Middle frontal gyrus (tissue), 1 donor: ENCODE measurements around the gene CFAP299.

Experiments used
- DNase-seq: peaks from one replicate; pipeline ENCODE4 v3.0.0-alpha.2; 2015; ENCODE audit warnings: low spot score; ENCODE audit errors: extremely low spot score

Gene CFAP299

GRCh38 chr4:80495865-80496264 lies 160.3 kb downstream of the CFAP299 start:
- DNase-seq = no peak

DNA sequence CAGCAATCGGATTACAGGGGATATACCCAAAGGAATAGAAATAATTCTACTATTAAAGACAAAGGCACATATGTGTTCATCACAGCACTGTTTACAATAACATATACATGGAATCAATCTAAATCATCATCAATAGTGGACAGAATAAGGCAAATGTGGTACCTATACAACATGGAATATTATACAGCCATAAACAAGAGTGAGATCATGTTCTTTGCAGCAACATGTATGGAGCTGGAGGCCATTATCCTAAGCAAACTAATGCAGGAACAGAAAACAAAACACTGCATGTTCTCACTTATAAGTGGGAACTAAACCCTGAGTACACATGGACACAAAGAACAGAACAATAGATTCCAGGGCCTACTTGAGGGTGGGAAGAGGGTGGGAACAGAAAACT lies 163.2 kb downstream of the CFAP299 start:
- DNase-seq = no peak

DNA sequence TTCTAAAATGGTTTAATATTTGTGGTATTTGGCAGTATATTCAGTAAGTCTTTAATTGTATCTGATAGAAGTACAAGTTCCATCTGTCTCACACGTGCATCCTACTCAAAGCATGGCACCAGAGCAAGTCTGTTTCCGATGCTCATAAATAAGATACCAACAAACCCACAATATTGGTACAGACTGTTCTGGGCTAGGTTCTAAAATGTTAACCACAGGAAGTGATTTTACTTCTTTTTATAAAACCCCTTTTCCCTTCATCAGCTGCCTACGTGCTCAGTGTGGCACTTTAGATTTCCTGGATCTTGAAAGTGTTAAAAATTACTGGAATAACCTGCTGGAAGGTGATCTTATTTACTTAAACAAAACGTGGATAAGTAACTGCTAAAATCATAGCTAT lies 165.1 kb downstream of the CFAP299 start:
- no peak for DNase-seq

DNA sequence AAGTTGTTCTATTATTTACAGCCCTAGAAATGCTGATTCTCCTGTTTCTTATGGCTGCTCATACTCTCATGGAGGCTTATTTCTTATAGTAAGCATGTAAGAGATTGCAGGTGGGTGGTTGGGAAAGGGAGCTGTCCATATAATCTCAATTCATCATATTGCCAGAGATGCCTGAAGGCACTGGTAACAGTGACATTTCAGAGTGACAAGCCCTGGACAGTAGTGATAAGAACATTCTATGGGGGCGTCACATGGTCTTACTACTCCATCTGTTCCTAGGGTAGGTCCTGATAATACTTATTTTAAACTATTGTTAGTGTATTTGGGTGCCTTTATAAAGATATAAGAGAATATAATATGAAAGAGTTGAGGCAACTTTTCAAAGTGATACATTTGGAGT lies 171.5 kb downstream of the CFAP299 start:
- no peak for DNase-seq

- DNase-seq = no peak
Measured at GRCh38 chr4:80507507-80507906, 172.0 kb downstream of the CFAP299 start.

DNA sequence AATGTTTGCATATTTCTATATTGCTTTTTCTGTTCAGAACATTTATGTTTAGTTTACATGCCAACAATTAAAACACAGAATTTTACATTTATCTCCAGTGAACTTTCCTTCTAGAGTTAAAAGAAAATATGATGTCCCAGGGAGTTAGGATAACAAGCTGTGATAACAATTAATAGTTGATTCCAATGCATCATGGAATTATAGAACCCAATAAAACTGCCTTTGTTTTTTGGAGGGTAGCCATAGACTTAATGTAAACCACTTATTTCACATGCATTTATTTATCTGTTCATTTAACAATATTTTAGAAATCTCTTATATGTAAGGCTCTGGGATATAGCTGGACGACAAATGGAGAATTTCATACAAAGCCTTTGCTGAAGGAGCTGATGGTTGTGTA lies 180.0 kb downstream of the CFAP299 start:
- DNase-seq = no peak

DNA sequence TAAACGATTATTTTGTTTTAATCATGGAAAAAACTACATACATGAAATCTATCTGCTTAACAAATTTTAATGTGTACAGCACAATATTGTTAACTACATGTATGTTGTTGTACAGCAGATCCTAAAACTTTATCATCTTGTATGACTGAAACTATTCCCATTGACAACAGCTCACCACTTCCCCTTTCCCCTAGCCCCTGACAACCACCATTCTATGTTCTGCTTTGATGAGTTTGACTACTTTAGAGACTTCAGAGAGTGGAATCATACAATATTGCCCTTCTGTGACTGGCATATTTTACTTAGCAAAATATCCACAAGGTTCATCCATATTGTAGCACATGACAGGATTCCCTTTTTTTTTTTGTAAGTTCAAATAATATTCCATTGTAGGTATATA lies 185.9 kb downstream of the CFAP299 start:
- DNase-seq = no peak

- DNase-seq = no peak
Measured at GRCh38 chr4:80526697-80527096, 191.2 kb downstream of the CFAP299 start.

- no peak for DNase-seq
Measured at GRCh38 chr4:80529026-80529425, 193.5 kb downstream of the CFAP299 start.

DNA sequence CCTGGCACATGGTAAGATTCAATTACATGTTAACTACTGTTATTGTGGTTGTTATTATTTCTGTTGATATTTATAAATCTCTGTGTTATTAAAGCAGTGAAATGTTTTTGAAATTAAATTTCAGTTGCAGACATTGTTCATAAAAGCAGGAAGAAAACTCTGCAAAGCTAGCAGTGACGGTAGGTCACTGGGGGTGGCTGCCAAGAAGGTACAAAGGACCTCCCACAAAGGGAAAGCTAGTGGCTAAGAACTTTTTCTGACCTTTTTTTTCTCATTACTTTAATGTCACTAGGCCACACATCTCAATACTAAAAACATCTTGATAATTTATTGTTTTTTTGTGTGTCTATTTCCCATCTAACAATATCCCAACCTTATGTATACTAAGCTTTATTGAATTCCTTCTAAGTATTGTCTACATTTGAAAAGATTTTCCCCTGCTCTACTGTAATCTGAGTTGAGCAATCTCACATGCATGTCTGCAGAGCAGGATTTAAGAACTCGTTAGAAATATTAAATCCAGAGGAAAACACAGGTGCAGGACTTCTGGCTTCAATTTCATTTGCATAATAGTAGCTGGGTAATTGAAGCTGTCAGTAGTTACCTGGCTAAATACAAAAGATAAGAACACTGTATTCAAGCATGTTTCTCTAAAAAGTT lies 197.3 kb downstream of the CFAP299 start:
- no peak for DNase-seq

GRCh38 chr4:80535551-80535950 lies 200.0 kb downstream of the CFAP299 start:
- no peak for DNase-seq

GRCh38 chr4:80538276-80538926 lies 202.9 kb downstream of the CFAP299 start:
- no peak for DNase-seq

DNA sequence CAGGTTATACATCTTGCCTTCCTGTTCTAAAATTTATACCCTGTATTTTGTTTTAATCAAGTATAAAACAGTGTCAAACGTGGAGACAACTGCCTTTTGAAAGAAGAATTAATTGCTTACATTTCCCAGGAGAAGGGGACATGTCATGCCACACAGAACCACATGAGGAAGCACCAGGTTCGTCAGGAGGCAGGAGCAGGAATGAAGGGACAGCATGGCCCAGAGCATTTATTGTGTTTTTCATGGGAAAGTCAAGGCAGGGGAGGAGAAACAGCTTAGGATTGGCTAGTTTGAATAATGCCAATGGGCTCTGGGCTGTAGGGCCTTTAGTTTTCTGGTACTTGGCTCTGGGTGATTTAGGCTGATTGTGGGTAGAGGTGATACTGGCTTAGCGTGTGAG lies 203.7 kb downstream of the CFAP299 start:
- no peak for DNase-seq

- DNase-seq = no peak
Measured at GRCh38 chr4:80540349-80540748, 204.8 kb downstream of the CFAP299 start.

DNA sequence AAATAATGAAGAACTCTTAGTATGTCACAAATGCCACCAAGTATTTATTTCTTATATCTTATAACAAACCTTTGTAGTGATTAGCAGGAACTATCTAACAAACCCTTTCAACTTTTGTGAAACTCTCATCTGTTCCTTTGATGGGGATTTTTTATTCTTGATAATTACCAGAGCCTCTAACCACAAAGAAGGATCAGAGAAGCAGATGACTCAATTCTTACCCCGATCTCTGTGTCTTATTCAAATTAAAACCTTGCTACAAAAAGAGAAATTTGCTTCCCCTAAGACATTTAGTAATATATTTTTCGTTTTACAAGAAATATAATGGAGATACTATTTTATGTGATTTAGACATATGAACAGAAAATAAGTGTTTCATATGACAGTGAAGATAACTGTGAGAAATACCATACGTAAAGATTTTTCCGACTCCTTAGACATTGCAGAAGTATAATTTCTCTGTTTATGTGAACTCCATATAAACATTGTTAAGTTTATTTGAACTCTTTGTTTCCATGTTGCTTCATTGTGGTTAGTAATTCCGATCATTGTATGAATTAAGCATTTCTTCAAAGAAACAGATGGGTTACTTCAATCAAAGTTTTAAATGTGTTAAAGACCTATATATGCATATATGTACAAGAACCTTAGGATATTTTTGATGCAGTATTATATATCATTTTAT lies 205.4 kb downstream of the CFAP299 start:
- DNase-seq = no peak

DNA sequence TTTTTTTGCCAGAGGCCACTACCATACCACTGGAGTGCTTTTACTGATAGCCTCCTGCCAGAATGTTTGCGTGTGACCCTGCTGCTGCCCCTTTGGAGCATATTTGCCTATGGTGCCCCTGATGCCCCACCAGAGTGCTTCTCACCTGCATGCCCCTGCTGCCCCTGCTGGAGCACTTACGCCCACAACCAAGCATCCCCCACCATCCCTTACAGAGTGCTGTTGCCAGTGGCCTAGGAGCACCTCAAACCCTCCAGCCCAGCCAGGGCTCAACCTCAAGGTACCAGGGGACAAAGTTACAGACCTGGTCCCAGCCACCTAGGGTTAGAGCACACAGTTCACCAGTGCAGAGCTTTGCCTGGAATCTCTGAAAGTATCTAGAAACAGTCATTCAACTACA lies 207.2 kb downstream of the CFAP299 start:
- no peak for DNase-seq

DNA sequence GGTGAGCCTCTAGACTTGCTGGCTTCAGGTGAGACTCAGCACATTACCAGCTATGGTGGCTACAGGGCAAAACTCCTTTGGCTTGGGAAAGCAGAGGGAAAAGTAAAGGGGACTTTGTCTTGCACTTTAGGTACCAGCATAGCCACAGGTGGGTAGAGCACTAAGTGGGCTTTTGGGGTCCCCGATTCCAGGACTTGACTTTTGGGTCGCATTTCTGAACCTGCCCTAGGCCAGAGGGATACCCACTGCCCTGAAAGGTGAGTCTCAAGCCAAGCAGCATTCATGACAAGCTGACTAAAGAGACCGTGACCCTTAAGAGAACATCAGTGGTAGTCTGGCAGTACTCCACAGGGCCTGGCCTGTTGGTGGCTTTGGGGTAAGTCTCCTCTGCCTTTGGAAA lies 224.8 kb downstream of the CFAP299 start:
- no peak for DNase-seq

DNA sequence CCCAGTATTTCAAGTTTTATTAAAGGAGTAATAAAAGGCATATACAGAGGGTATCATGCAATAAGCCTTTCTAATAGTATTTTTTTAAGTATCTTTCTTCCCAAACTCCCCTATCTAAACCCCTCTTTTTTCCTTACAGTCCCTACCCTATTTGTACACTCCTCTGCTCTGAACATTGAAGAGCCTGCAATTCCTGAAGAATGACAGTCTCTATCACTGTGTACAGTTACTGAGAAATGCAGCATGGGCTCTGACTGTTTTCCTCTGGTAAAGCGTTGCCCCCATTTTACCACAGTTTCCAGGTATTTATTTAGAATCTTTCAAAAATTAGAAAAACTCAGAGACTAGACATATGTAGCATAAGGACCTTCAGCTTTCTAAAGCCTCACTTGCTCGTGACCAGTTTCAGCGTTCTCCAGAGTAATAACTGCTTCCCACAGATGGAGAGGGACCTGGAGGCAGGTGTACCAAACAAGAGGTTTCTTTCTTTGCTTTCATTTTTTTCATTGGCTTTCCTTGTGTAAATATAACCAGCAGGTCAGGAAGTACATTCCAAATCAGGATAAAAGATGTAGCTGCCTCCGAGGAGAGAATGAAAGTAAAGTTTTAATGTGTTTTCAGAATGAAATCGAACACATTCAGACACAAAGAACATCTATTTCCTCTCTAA lies 230.8 kb downstream of the CFAP299 start:
- no peak for DNase-seq

GRCh38 chr4:80568891-80569290 lies 233.4 kb downstream of the CFAP299 start:
- no peak for DNase-seq

GRCh38 chr4:80576796-80577195 lies 241.3 kb downstream of the CFAP299 start:
- DNase-seq = no peak

DNA sequence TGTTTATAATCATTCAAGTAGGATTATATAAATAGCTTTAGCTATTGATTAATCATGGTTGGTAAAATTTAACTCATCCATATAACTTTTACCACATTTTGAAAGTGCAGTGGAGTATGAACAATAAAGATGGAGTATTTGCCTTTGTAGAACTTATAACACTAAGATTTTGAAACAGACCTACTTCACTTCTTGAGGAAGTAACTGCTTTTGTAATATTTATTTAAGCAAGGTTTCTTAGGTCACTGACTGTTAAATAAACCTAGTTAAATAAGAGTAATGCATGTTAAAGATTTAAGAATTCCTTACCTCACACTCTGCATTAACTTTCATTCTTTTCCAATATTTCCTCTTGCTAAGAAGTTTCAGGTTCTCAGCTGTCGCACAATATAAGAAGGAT lies 242.5 kb downstream of the CFAP299 start:
- no peak for DNase-seq

DNA sequence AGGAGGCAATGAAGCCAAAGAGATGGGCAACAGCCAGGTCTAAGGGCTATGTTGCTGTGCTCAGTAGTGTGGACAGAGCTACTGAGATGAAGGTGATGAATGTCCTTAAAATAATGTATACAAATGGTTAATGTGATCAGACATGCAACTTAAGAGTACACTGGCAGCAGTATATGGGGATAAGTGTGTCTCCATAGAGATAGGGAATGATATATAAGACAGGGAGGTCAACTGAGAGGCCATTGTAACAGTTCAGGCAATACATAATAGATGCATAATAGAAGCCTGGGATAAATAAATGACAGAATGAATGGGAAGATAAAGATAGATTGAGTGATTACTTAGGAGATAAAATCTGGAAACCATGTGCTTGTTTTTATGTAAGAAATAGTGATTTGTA lies 250.0 kb downstream of the CFAP299 start:
- no peak for DNase-seq
